ENCODE data around the gene PIGX. TPM values are rescaled to one million over a fixed set of nuclear protein-coding genes. Genes with fewer than 3 reads are reported as not detected.

The PIGX gene
- total RNA-seq, 1 donor from 2014 or later, result 37.8 TPM

GRCh38 chr3:196763179-196763578 is 51.0 kb downstream of the PIGX start:
- no peak for TF ChIP-seq CTCF (conservative IDR thresholded peaks at IDR 0.05)
- no peak for DNase-seq (ENCODE audit: low read depth, low spot score)
- Mint-ChIP-seq H3K27ac (ENCODE audit: unreplicated experiment) (no peak overlapping the region), H3K4me1 (peaks cover 2% of the 10 kb centered on the region), H3K4me3 (no peak overlapping the region), H3K27me3 (ENCODE audit: low read depth) (no peaks in the 10 kb centered on the region), H3K36me3 (ENCODE audit: low read depth) (peaks cover 25% of the 10 kb centered on the region), H3K9me3 (peaks cover 6% of the 10 kb centered on the region)

GRCh38 chr3:196765454-196765853 is 53.3 kb downstream of the PIGX start:
- Mint-ChIP-seq H3K9me3 (peaks cover 6% of the 10 kb centered on the region), H3K4me1 (no peaks in the 10 kb centered on the region), H3K27me3 (ENCODE audit: low read depth) (no peaks in the 10 kb centered on the region), H3K27ac (ENCODE audit: unreplicated experiment) (no peak overlapping the region), H3K4me3 (no peak overlapping the region), H3K36me3 (ENCODE audit: low read depth) (peaks cover 19% of the 10 kb centered on the region)
- TF ChIP-seq CTCF (conservative IDR thresholded peaks at IDR 0.05), result no peak
- no peak for DNase-seq (ENCODE audit: low read depth, low spot score)

GRCh38 chr3:196771067-196771466 is 58.9 kb downstream of the PIGX start:
- H3K4me3 Mint-ChIP-seq, result no peak overlapping the region
- peaks cover 34% of the 10 kb centered on the region for H3K4me1 Mint-ChIP-seq
- H3K27me3 Mint-ChIP-seq (ENCODE audit: low read depth), result no peaks in the 10 kb centered on the region
- peaks cover 3% of the 10 kb centered on the region for H3K9me3 Mint-ChIP-seq
- no peak for TF ChIP-seq CTCF (conservative IDR thresholded peaks at IDR 0.05)
- no peak for DNase-seq (ENCODE audit: low read depth, low spot score)
- peaks cover 9% of the 10 kb centered on the region for H3K36me3 Mint-ChIP-seq (ENCODE audit: low read depth)
- H3K27ac Mint-ChIP-seq (ENCODE audit: unreplicated experiment), result no peak overlapping the region

GRCh38 chr3:196772102-196772501 is 59.9 kb downstream of the PIGX start:
- no peak overlapping the region for H3K4me3 Mint-ChIP-seq
- H3K4me1 Mint-ChIP-seq, result peaks cover 34% of the 10 kb centered on the region
- no peak for TF ChIP-seq CTCF (conservative IDR thresholded peaks at IDR 0.05)
- no peaks in the 10 kb centered on the region for H3K27me3 Mint-ChIP-seq (ENCODE audit: low read depth)
- peak overlapping the region; percentile 30 for H3K27ac Mint-ChIP-seq (ENCODE audit: unreplicated experiment)
- no peak for DNase-seq (ENCODE audit: low read depth, low spot score)
- H3K36me3 Mint-ChIP-seq (ENCODE audit: low read depth), result peaks cover 9% of the 10 kb centered on the region
- H3K9me3 Mint-ChIP-seq, result peaks cover 3% of the 10 kb centered on the region

- peaks cover 3% of the 10 kb centered on the region for H3K9me3 Mint-ChIP-seq
Measured at GRCh38 chr3:196772897-196773296, 60.7 kb downstream of the PIGX start.

More at GRCh38 chr3:196772897-196773296, 60.7 kb downstream of the PIGX start:
- H3K27ac Mint-ChIP-seq (ENCODE audit: unreplicated experiment), result no peak overlapping the region
- H3K4me3 Mint-ChIP-seq, result peak overlapping the region; percentile 18
- peaks cover 13% of the 10 kb centered on the region for H3K36me3 Mint-ChIP-seq (ENCODE audit: low read depth)
- no peaks in the 10 kb centered on the region for H3K27me3 Mint-ChIP-seq (ENCODE audit: low read depth)
- DNase-seq (ENCODE audit: low read depth, low spot score), result no peak
- peaks cover 39% of the 10 kb centered on the region for H3K4me1 Mint-ChIP-seq
- TF ChIP-seq CTCF (conservative IDR thresholded peaks at IDR 0.05), result no peak
